Astrocyte of the cerebellum (primary cell): ENCODE data around the gene DNAH9.

ENCODE experiments used
- DNase-seq: peaks from one replicate; pipeline ENCODE4 v3.0.0-alpha.2; 2011; ENCODE audit warnings: low read depth
- H3K4me3 ChIP-seq: 2 replicates; pipeline ENCODE4 v1.5.1; 2011; ENCODE audit warnings: mild to moderate bottlenecking, low read depth, low read length, moderate library complexity
- in situ Hi-C: cut with HindIII; loops from 2 replicates; pipeline ENCODE4 v1.10.0; 2017; ENCODE audit warnings: low sequenced_read_pairs
- TF ChIP-seq, protein P1 (sequence below): IDR thresholded peaks from 2 replicates; pipeline ENCODE4 v1.5.1; 2012; ENCODE audit warnings: low read length, low read depth, moderate library complexity, mild to moderate bottlenecking; ENCODE audit errors: missing control alignments

Gene DNAH9

DNA sequence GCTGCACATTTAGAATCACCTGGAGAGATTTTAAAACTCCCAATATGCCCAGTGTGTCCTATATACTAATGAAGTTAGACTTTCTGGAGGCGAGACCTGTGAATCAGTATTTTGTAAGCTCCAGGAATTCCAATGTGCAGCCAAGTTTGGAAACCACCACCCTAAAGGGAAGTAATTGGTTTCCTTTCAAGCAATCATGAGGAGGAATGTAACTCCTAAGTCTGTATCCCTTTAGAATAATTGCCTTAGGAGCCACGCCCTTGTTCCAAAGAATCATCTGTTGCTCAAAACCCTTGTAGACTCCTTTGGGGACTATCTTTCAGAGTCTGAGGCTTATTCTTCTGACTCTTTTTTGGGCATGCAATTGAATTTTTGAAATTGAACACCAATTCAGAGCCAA, 84.4 kb downstream of the DNAH9 start:
- in situ Hi-C loops: no loop called here
- TF ChIP-seq, protein P1, sequence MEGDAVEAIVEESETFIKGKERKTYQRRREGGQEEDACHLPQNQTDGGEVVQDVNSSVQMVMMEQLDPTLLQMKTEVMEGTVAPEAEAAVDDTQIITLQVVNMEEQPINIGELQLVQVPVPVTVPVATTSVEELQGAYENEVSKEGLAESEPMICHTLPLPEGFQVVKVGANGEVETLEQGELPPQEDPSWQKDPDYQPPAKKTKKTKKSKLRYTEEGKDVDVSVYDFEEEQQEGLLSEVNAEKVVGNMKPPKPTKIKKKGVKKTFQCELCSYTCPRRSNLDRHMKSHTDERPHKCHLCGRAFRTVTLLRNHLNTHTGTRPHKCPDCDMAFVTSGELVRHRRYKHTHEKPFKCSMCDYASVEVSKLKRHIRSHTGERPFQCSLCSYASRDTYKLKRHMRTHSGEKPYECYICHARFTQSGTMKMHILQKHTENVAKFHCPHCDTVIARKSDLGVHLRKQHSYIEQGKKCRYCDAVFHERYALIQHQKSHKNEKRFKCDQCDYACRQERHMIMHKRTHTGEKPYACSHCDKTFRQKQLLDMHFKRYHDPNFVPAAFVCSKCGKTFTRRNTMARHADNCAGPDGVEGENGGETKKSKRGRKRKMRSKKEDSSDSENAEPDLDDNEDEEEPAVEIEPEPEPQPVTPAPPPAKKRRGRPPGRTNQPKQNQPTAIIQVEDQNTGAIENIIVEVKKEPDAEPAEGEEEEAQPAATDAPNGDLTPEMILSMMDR: no peak
- no peak for DNase-seq
- H3K4me3 ChIP-seq: no peak overlapping the region

- no peak overlapping the region for H3K4me3 ChIP-seq
- in situ Hi-C loops: no loop called here
- TF ChIP-seq, protein P1: no peak
- DNase-seq: no peak
Observed at GRCh38 chr17:11690681-11691080, 92.4 kb downstream of the DNAH9 start.

- TF ChIP-seq, protein P1: no peak
- no peak overlapping the region for H3K4me3 ChIP-seq
- no peak for DNase-seq
- in situ Hi-C loops: no loop called here
Observed at GRCh38 chr17:11692688-11693087, 94.4 kb downstream of the DNAH9 start.

DNA sequence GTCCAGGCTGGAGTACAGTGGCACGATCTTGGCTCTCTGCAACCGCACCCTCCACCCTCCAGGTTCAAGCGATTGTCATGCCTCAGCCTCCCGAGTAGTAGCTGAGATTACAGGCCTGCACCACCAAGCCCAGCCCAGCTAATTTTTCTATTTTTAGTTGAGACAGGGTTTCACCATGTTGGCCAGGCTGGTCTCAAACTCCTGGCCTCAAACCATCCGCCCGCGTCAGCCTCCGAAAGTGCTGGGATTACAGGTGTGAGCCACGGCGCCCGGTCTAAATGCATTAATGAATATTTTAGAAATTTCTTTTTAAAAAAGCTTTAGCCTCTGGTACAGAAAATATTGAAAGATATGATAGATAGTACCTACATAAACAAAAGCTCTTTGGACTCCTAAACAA, 95.0 kb downstream of the DNAH9 start:
- in situ Hi-C loops: no loop called here
- no peak overlapping the region for H3K4me3 ChIP-seq
- no peak for DNase-seq
- TF ChIP-seq, protein P1: no peak

GRCh38 chr17:11700668-11701067, 102.4 kb downstream of the DNAH9 start:
- H3K4me3 ChIP-seq: no peak overlapping the region
- TF ChIP-seq, protein P1: no peak
- in situ Hi-C loops: no loop called here
- no peak for DNase-seq

DNA sequence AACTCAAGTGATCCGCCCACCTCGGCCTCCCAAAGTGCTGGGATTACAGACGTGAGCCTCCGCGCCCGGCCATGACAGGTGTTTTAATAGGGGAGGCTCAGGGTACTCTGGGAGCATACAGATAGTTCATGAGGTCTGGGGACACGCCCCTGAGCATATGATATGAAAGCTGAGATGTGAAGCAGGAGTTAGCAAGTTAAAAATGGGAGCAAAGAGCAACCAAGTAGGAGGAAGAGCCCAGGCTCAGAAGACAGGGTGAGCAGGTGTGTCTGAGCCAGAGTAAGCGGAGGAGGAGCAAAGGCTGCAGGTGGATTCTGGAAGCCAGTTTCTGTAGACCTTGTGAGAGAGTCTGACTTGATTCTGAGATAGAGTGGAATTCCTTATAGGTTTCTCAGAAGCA, 103.6 kb downstream of the DNAH9 start:
- no peak overlapping the region for H3K4me3 ChIP-seq
- TF ChIP-seq, protein P1: no peak
- DNase-seq: no peak
- in situ Hi-C loops: no loop called here

- TF ChIP-seq, protein P1: no peak
- no peak for DNase-seq
- in situ Hi-C loops: no loop called here
- no peak overlapping the region for H3K4me3 ChIP-seq
Observed at GRCh38 chr17:11704041-11704440, 105.8 kb downstream of the DNAH9 start.
